ENCODE data around the gene C4orf50.

Gene C4orf50

GRCh38 chr4:5928274-5928673 lies 90.0 kb downstream of the C4orf50 start:
- peaks cover 2% of the 10 kb centered on the region for H3K4me1 ChIP-seq (ENCODE audit: control insufficient read depth, insufficient read depth, low read length)
- H3K9me3 ChIP-seq (ENCODE audit: control insufficient read depth, insufficient read depth, low read length) = no peaks in the 10 kb centered on the region
- no peak overlapping the region for H3K4me3 ChIP-seq (ENCODE audit: low read depth, low read length)
- no peaks in the 10 kb centered on the region for H3K36me3 ChIP-seq (ENCODE audit: control insufficient read depth, insufficient read depth, low read length)
- no peak overlapping the region for H3K9ac ChIP-seq (ENCODE audit: low read depth, low read length)
- no peaks in the 10 kb centered on the region for H3K27me3 ChIP-seq (ENCODE audit: control insufficient read depth, insufficient read depth, low read length)

GRCh38 chr4:5927747-5928146 lies 90.5 kb downstream of the C4orf50 start:
- H3K9ac ChIP-seq (ENCODE audit: low read depth, low read length) = no peak overlapping the region
- no peak overlapping the region for H3K4me3 ChIP-seq (ENCODE audit: low read depth, low read length)
- H3K9me3 ChIP-seq (ENCODE audit: control insufficient read depth, insufficient read depth, low read length) = no peaks in the 10 kb centered on the region
- no peaks in the 10 kb centered on the region for H3K36me3 ChIP-seq (ENCODE audit: control insufficient read depth, insufficient read depth, low read length)
- no peaks in the 10 kb centered on the region for H3K27me3 ChIP-seq (ENCODE audit: control insufficient read depth, insufficient read depth, low read length)
- H3K4me1 ChIP-seq (ENCODE audit: control insufficient read depth, insufficient read depth, low read length) = peaks cover 2% of the 10 kb centered on the region

GRCh38 chr4:5927116-5927515 lies 91.1 kb downstream of the C4orf50 start:
- Histone ChIP-seq H3K4me3 (ENCODE audit: low read depth, low read length) (no peak overlapping the region), H3K4me1 (ENCODE audit: control insufficient read depth, insufficient read depth, low read length) (peaks cover 2% of the 10 kb centered on the region), H3K9ac (ENCODE audit: low read depth, low read length) (no peak overlapping the region)

GRCh38 chr4:5926598-5926997 lies 91.6 kb downstream of the C4orf50 start:
- no peak overlapping the region for H3K9ac ChIP-seq (ENCODE audit: low read depth, low read length)
- H3K4me1 ChIP-seq (ENCODE audit: control insufficient read depth, insufficient read depth, low read length) = peaks cover 2% of the 10 kb centered on the region
- H3K36me3 ChIP-seq (ENCODE audit: control insufficient read depth, insufficient read depth, low read length) = no peaks in the 10 kb centered on the region
- no peaks in the 10 kb centered on the region for H3K9me3 ChIP-seq (ENCODE audit: control insufficient read depth, insufficient read depth, low read length)
- no peak overlapping the region for H3K4me3 ChIP-seq (ENCODE audit: low read depth, low read length)
- H3K27me3 ChIP-seq (ENCODE audit: control insufficient read depth, insufficient read depth, low read length) = no peaks in the 10 kb centered on the region

More at GRCh38 chr4:5927116-5927515, 91.1 kb downstream of the C4orf50 start:
- no peaks in the 10 kb centered on the region for H3K27me3 ChIP-seq (ENCODE audit: control insufficient read depth, insufficient read depth, low read length)
- H3K9me3 ChIP-seq (ENCODE audit: control insufficient read depth, insufficient read depth, low read length) = no peaks in the 10 kb centered on the region
- H3K36me3 ChIP-seq (ENCODE audit: control insufficient read depth, insufficient read depth, low read length) = no peaks in the 10 kb centered on the region

- Histone ChIP-seq H3K4me3 (ENCODE audit: low read depth, low read length) (no peak overlapping the region), H3K36me3 (ENCODE audit: control insufficient read depth, insufficient read depth, low read length) (no peaks in the 10 kb centered on the region), H3K9me3 (ENCODE audit: control insufficient read depth, insufficient read depth, low read length) (no peaks in the 10 kb centered on the region), H3K27me3 (ENCODE audit: control insufficient read depth, insufficient read depth, low read length) (no peaks in the 10 kb centered on the region), H3K9ac (ENCODE audit: low read depth, low read length) (no peak overlapping the region), H3K4me1 (ENCODE audit: control insufficient read depth, insufficient read depth, low read length) (peaks cover 2% of the 10 kb centered on the region)
Measured at GRCh38 chr4:5925419-5926200, 92.6 kb downstream of the C4orf50 start.

GRCh38 chr4:5924461-5925125 lies 93.6 kb downstream of the C4orf50 start:
- H3K27me3 ChIP-seq (ENCODE audit: control insufficient read depth, insufficient read depth, low read length) = no peaks in the 10 kb centered on the region
- H3K36me3 ChIP-seq (ENCODE audit: control insufficient read depth, insufficient read depth, low read length) = no peaks in the 10 kb centered on the region
- peaks cover 2% of the 10 kb centered on the region for H3K4me1 ChIP-seq (ENCODE audit: control insufficient read depth, insufficient read depth, low read length)
- no peak overlapping the region for H3K4me3 ChIP-seq (ENCODE audit: low read depth, low read length)
- no peak overlapping the region for H3K9ac ChIP-seq (ENCODE audit: low read depth, low read length)
- no peaks in the 10 kb centered on the region for H3K9me3 ChIP-seq (ENCODE audit: control insufficient read depth, insufficient read depth, low read length)

- Histone ChIP-seq H3K4me1 (ENCODE audit: control insufficient read depth, insufficient read depth, low read length) (peaks cover 2% of the 10 kb centered on the region), H3K9ac (ENCODE audit: low read depth, low read length) (no peak overlapping the region), H3K9me3 (ENCODE audit: control insufficient read depth, insufficient read depth, low read length) (no peaks in the 10 kb centered on the region), H3K36me3 (ENCODE audit: control insufficient read depth, insufficient read depth, low read length) (no peaks in the 10 kb centered on the region), H3K4me3 (ENCODE audit: low read depth, low read length) (no peak overlapping the region), H3K27me3 (ENCODE audit: control insufficient read depth, insufficient read depth, low read length) (no peaks in the 10 kb centered on the region)
Measured at GRCh38 chr4:5923376-5923775, 94.9 kb downstream of the C4orf50 start.

- Histone ChIP-seq H3K36me3 (ENCODE audit: control insufficient read depth, insufficient read depth, low read length) (no peaks in the 10 kb centered on the region), H3K9ac (ENCODE audit: low read depth, low read length) (no peak overlapping the region), H3K27me3 (ENCODE audit: control insufficient read depth, insufficient read depth, low read length) (no peaks in the 10 kb centered on the region), H3K4me1 (ENCODE audit: control insufficient read depth, insufficient read depth, low read length) (peaks cover 2% of the 10 kb centered on the region), H3K4me3 (ENCODE audit: low read depth, low read length) (no peak overlapping the region), H3K9me3 (ENCODE audit: control insufficient read depth, insufficient read depth, low read length) (no peaks in the 10 kb centered on the region)
Measured at GRCh38 chr4:5922556-5922955, 95.7 kb downstream of the C4orf50 start.

GRCh38 chr4:5921981-5922380 lies 96.2 kb downstream of the C4orf50 start:
- no peaks in the 10 kb centered on the region for H3K9me3 ChIP-seq (ENCODE audit: control insufficient read depth, insufficient read depth, low read length)
- no peaks in the 10 kb centered on the region for H3K36me3 ChIP-seq (ENCODE audit: control insufficient read depth, insufficient read depth, low read length)
- H3K27me3 ChIP-seq (ENCODE audit: control insufficient read depth, insufficient read depth, low read length) = no peaks in the 10 kb centered on the region
- peaks cover 2% of the 10 kb centered on the region for H3K4me1 ChIP-seq (ENCODE audit: control insufficient read depth, insufficient read depth, low read length)
- H3K4me3 ChIP-seq (ENCODE audit: low read depth, low read length) = no peak overlapping the region
- no peak overlapping the region for H3K9ac ChIP-seq (ENCODE audit: low read depth, low read length)

- Histone ChIP-seq H3K36me3 (ENCODE audit: control insufficient read depth, insufficient read depth, low read length) (no peaks in the 10 kb centered on the region), H3K27me3 (ENCODE audit: control insufficient read depth, insufficient read depth, low read length) (no peaks in the 10 kb centered on the region), H3K4me1 (ENCODE audit: control insufficient read depth, insufficient read depth, low read length) (peaks cover 2% of the 10 kb centered on the region), H3K9me3 (ENCODE audit: control insufficient read depth, insufficient read depth, low read length) (no peaks in the 10 kb centered on the region), H3K4me3 (ENCODE audit: low read depth, low read length) (no peak overlapping the region), H3K9ac (ENCODE audit: low read depth, low read length) (no peak overlapping the region)
Measured at GRCh38 chr4:5921101-5921980, 96.9 kb downstream of the C4orf50 start.

- H3K9me3 ChIP-seq (ENCODE audit: control insufficient read depth, insufficient read depth, low read length) = no peaks in the 10 kb centered on the region
- no peaks in the 10 kb centered on the region for H3K4me1 ChIP-seq (ENCODE audit: control insufficient read depth, insufficient read depth, low read length)
- H3K4me3 ChIP-seq (ENCODE audit: low read depth, low read length) = no peak overlapping the region
- no peak overlapping the region for H3K9ac ChIP-seq (ENCODE audit: low read depth, low read length)
- peaks cover 2% of the 10 kb centered on the region for H3K27me3 ChIP-seq (ENCODE audit: control insufficient read depth, insufficient read depth, low read length)
- no peaks in the 10 kb centered on the region for H3K36me3 ChIP-seq (ENCODE audit: control insufficient read depth, insufficient read depth, low read length)
Measured at GRCh38 chr4:5919571-5919970, 98.7 kb downstream of the C4orf50 start.
